Body of pancreas (tissue), 4 donors: ENCODE data around the gene ENAH.

Source experiments
- CTCF ChIP-seq, 7 experiments: fragments of 450-650 bp in 4 of 7; fragments of 200-600 bp in 3 of 7; sonication (generic) in 3 of 7; IDR thresholded peaks; one replicate each; pipeline ENCODE4 v1.5.1; 2016 to 2019; ENCODE audit warnings: antibody characterized with exemption in 7 of 7
- POLR2A ChIP-seq, 3 donors: fragments of 450-650 bp; IDR thresholded peaks; one replicate each; pipeline ENCODE4 v1.6.1; 2016; ENCODE audit warnings: antibody characterized with exemption in 3 of 3, mild to moderate bottlenecking in 2 of 3

- TF ChIP-seq CTCF (IDR thresholded peaks at IDR 0.05) (no peak), POLR2A (IDR thresholded peaks at IDR 0.05) (no peak)
Observed at GRCh38 chr1:225454733-225455132, 198.2 kb downstream of the ENAH start.
